Ishikawa (cell line): ENCODE measurements around the gene NANS.

ENCODE experiments used
- CEBPB ChIP-seq: IDR thresholded peaks from 2 replicates; pipeline ENCODE4 v1.6.1; 2012
- CREB1 ChIP-seq: IDR thresholded peaks from 2 replicates; pipeline ENCODE4 v1.6.1; 2012; ENCODE audit warnings: low read depth
- EGR1 ChIP-seq: IDR thresholded peaks from 2 replicates; pipeline ENCODE4 v1.6.1; 2012
- EP300 ChIP-seq: IDR thresholded peaks from 2 replicates; pipeline ENCODE4 v1.6.1; 2012; ENCODE audit warnings: borderline replicate concordance
- FOXM1 ChIP-seq: IDR thresholded peaks from 2 replicates; pipeline ENCODE4 v1.6.1; 2012; ENCODE audit warnings: low read depth, borderline replicate concordance
- MAX ChIP-seq: IDR thresholded peaks from 2 replicates; pipeline ENCODE4 v1.6.1; 2012
- NFIC ChIP-seq: IDR thresholded peaks from 2 replicates; pipeline ENCODE4 v1.6.1; 2012
- RAD21 ChIP-seq: IDR thresholded peaks from 2 replicates; pipeline ENCODE4 v1.6.1; 2012; ENCODE audit warnings: low read depth
- REST ChIP-seq: IDR thresholded peaks from 2 replicates; pipeline ENCODE4 v1.6.1; 2012; ENCODE audit warnings: low read depth, mild to moderate bottlenecking
- TAF1 ChIP-seq: IDR thresholded peaks from 2 replicates; pipeline ENCODE4 v1.6.1; 2012; ENCODE audit warnings: low read depth, mild to moderate bottlenecking
- TCF12 ChIP-seq: IDR thresholded peaks from 2 replicates; pipeline ENCODE4 v1.6.1; 2012; ENCODE audit warnings: low read depth
- TEAD4 ChIP-seq: IDR thresholded peaks from 2 replicates; pipeline ENCODE4 v1.6.1; 2012
- USF1 ChIP-seq: IDR thresholded peaks from 2 replicates; pipeline ENCODE4 v1.6.1; 2012
- YY1 ChIP-seq: IDR thresholded peaks from 2 replicates; pipeline ENCODE4 v1.6.1; 2012; ENCODE audit warnings: low read depth
- ZBTB7A ChIP-seq: IDR thresholded peaks from 2 replicates; pipeline ENCODE4 v1.6.1; 2012; ENCODE audit warnings: low read depth

Gene NANS

GRCh38 chr9:98097836-98098235 is 41.3 kb downstream of the NANS start:
- TF ChIP-seq TAF1, result no peak
- TF ChIP-seq FOXM1, result no peak
- TF ChIP-seq TCF12, result no peak
- no peak for TF ChIP-seq REST

- no peak for TF ChIP-seq EP300
- no peak for TF ChIP-seq EGR1
- no peak for TF ChIP-seq USF1
- TF ChIP-seq REST, result no peak
- TF ChIP-seq MAX, result no peak
- TF ChIP-seq NFIC, result no peak
- TF ChIP-seq FOXM1, result no peak
- no peak for TF ChIP-seq ZBTB7A
- TF ChIP-seq CEBPB, result no peak
- no peak for TF ChIP-seq CREB1
- TF ChIP-seq YY1, result no peak
- TF ChIP-seq TCF12, result no peak
- no peak for TF ChIP-seq TEAD4
- TF ChIP-seq RAD21, result no peak
- TF ChIP-seq TAF1, result no peak
These were observed 42.8 kb downstream of the NANS start for GRCh38 chr9:98099346-98099745.

GRCh38 chr9:98099898-98100297 is 43.4 kb downstream of the NANS start:
- TF ChIP-seq EP300 (no peak), EGR1 (no peak), FOXM1 (no peak), MAX (no peak), REST (no peak), NFIC (no peak), CREB1 (no peak), RAD21 (no peak), ZBTB7A (no peak), TAF1 (no peak), USF1 (no peak), CEBPB (no peak), YY1 (no peak)

- TF ChIP-seq MAX (no peak), RAD21 (no peak), TAF1 (no peak), TCF12 (no peak)
These were observed 43.9 kb downstream of the NANS start for GRCh38 chr9:98100456-98100855.

GRCh38 chr9:98101416-98101815 is 44.9 kb downstream of the NANS start:
- no peak for TF ChIP-seq USF1
